Kidney epithelial cell (primary cell): Measurements from ENCODE around the gene TTC23L. TPM values are rescaled to one million over a fixed set of nuclear protein-coding genes. Genes with fewer than 3 reads are reported as not detected.
"Not testable (repeated sequence)": the region's sequence is repeated elsewhere in the genome, so short reads cannot be mapped to it uniquely, and the experiment has no call there.

Experiments used
- DNase-seq: peaks from one replicate; pipeline ENCODE4 v3.0.0-alpha.2; 2010; ENCODE audit warnings: low read depth
- H3K27me3 ChIP-seq: 2 replicates; pipeline ENCODE4 v1.6.0; 2011; ENCODE audit warnings: low read length; ENCODE audit not compliant: control insufficient read depth, insufficient read depth
- H3K36me3 ChIP-seq: 2 replicates; pipeline ENCODE4 v1.5.1; 2011; ENCODE audit warnings: low read length; ENCODE audit not compliant: control insufficient read depth, insufficient read depth
- H3K4me3 ChIP-seq: 2 replicates; pipeline ENCODE4 v1.5.1; 2011; ENCODE audit warnings: low read depth, mild to moderate bottlenecking, control low read depth, low read length
- CTCF ChIP-seq: IDR thresholded peaks from 2 replicates; pipeline ENCODE4 v1.5.1; 2011; ENCODE audit warnings: mild to moderate bottlenecking, moderate library complexity, low read length, control low read depth, inconsistent platforms; ENCODE audit not compliant: insufficient read depth, poor library complexity, severe bottlenecking
- total RNA-seq: library from RNA; depleted of rRNA; stranded (reverse); fragments of >200 nt; gene quantifications from 2 replicates; pipeline ENCODE4 v1.2.3, GENCODE V29; 2015

TTC23L gene
- total RNA-seq, 1 donor from 2014 or later = 2.1 TPM

GRCh38 chr5:34827588-34828506 is 11.1 kb upstream of the TTC23L start:
- no peak for DNase-seq
- Histone ChIP-seq H3K4me3 (no peak overlapping the region), H3K36me3 (peaks cover 7% of the 10 kb centered on the region), H3K27me3 (no peaks in the 10 kb centered on the region)
- no peak for TF ChIP-seq CTCF

- H3K4me3 ChIP-seq, DNase-seq, H3K36me3 ChIP-seq, H3K27me3 ChIP-seq: not testable (repeated sequence)
These were observed 8.1 kb upstream of the TTC23L start for GRCh38 chr5:34830827-34831226.

GRCh38 chr5:34831303-34831702 is 7.7 kb upstream of the TTC23L start:
- H3K4me3 ChIP-seq = no peak overlapping the region
- TF ChIP-seq CTCF = no peak
- no peaks in the 10 kb centered on the region for H3K27me3 ChIP-seq
- DNase-seq = no peak
- H3K36me3 ChIP-seq = peaks cover 2% of the 10 kb centered on the region

GRCh38 chr5:34832568-34832967 is 6.4 kb upstream of the TTC23L start:
- no peak for TF ChIP-seq CTCF
- Histone ChIP-seq H3K4me3 (no peak overlapping the region), H3K27me3 (no peaks in the 10 kb centered on the region), H3K36me3 (peaks cover 2% of the 10 kb centered on the region)
- no peak for DNase-seq

- Histone ChIP-seq H3K36me3 (peaks cover 2% of the 10 kb centered on the region), H3K27me3 (no peaks in the 10 kb centered on the region), H3K4me3 (no peak overlapping the region)
- TF ChIP-seq CTCF = no peak
- no peak for DNase-seq
These were observed 5.9 kb upstream of the TTC23L start for GRCh38 chr5:34833090-34833489.

- Histone ChIP-seq H3K4me3 (no peak overlapping the region), H3K36me3 (no peaks in the 10 kb centered on the region), H3K27me3 (no peaks in the 10 kb centered on the region)
- TF ChIP-seq CTCF = no peak
- no peak for DNase-seq
These were observed 4.8 kb upstream of the TTC23L start for GRCh38 chr5:34833976-34834793.
